IMR-90 (cell line): ENCODE results near the gene B3GAT2.

Experiments used
- CTCF ChIP-seq: conservative IDR thresholded peaks from 2 replicates; pipeline ENCODE4 v1.5.1; 2012; ENCODE audit warnings: mild to moderate bottlenecking, low read depth, low read length, improper control_type of control experiment
- FOS ChIP-seq: fragments of 150-350 bp; IDR thresholded peaks from 2 replicates; pipeline ENCODE4 v1.6.1; 2016; ENCODE audit warnings: low read depth, low read length
- MAFK ChIP-seq: IDR thresholded peaks from 2 replicates; pipeline ENCODE4 v1.6.1; 2012; ENCODE audit warnings: low read depth, low read length, improper control_type of control experiment
- NFE2L2 ChIP-seq: fragments of 150-350 bp; IDR thresholded peaks from 2 replicates; pipeline ENCODE4 v1.6.1; 2016; ENCODE audit warnings: low read depth, mild to moderate bottlenecking, low read length
- TF ChIP-seq, protein P1 (sequence below): fragments of 150-350 bp; IDR thresholded peaks from 2 replicates; pipeline ENCODE4 v1.6.1; 2017; ENCODE audit warnings: mild to moderate bottlenecking, antibody characterized with exemption, low read length, low read depth

DNA sequence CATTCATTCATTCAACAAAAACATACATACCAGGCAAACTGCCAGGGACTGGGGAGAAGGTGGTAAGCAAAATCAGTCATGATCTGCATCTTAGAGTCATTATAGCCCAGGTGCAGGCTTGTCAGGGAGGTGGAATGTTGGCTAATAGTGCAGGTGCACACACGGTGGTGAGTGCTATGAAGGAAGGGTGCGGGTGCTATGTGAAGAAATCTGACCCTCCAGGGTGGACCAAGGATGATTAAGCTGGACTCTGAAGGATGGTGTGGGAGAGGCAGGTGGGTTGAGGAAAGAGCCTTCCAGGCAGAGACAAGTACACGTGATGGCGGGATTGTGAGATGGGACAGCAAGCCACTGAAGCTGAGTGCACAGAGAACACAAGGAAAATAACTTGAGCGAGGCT is 77.4 kb downstream of the B3GAT2 start:
- TF ChIP-seq CTCF (no peak), NFE2L2 (no peak), MAFK (no peak), FOS (no peak)
- TF ChIP-seq, protein P1, sequence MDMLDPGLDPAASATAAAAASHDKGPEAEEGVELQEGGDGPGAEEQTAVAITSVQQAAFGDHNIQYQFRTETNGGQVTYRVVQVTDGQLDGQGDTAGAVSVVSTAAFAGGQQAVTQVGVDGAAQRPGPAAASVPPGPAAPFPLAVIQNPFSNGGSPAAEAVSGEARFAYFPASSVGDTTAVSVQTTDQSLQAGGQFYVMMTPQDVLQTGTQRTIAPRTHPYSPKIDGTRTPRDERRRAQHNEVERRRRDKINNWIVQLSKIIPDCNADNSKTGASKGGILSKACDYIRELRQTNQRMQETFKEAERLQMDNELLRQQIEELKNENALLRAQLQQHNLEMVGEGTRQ: no peak
